ENCODE data around the gene STK31.

DNA sequence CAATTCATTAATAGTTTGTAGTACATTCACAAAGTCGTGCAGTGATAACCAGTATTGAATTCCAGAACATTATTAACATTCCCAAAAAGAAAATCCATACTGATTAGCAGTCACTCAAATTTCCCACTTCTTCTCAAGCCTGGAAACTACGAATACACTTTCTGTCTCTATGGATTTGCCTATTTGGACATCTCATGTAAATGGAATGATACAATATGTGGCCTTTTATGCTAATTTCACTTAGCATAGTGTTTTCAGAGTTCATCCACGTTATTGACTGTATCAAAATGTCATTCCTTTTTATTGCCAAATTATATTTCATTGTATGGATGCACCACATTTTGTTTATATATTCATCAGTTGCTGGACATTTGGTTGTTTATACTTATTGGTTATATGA lies 78.8 kb downstream of the STK31 start:
- TF ChIP-seq, protein P1, sequence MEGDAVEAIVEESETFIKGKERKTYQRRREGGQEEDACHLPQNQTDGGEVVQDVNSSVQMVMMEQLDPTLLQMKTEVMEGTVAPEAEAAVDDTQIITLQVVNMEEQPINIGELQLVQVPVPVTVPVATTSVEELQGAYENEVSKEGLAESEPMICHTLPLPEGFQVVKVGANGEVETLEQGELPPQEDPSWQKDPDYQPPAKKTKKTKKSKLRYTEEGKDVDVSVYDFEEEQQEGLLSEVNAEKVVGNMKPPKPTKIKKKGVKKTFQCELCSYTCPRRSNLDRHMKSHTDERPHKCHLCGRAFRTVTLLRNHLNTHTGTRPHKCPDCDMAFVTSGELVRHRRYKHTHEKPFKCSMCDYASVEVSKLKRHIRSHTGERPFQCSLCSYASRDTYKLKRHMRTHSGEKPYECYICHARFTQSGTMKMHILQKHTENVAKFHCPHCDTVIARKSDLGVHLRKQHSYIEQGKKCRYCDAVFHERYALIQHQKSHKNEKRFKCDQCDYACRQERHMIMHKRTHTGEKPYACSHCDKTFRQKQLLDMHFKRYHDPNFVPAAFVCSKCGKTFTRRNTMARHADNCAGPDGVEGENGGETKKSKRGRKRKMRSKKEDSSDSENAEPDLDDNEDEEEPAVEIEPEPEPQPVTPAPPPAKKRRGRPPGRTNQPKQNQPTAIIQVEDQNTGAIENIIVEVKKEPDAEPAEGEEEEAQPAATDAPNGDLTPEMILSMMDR (IDR thresholded peaks at IDR 0.05; ENCODE audit: low read depth, low read length, missing input control): no peak
- TF ChIP-seq TAF1 (conservative IDR thresholded peaks at IDR 0.05) (no peak), RAD21 (IDR thresholded peaks at IDR 0.05) (no peak), JUND (IDR thresholded peaks at IDR 0.05) (no peak), YY1 (IDR thresholded peaks at IDR 0.05) (no peak)
- TF ChIP-seq, protein P2, sequence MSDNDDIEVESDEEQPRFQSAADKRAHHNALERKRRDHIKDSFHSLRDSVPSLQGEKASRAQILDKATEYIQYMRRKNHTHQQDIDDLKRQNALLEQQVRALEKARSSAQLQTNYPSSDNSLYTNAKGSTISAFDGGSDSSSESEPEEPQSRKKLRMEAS (IDR thresholded peaks at IDR 0.05): no peak
- TF ChIP-seq, protein P3, sequence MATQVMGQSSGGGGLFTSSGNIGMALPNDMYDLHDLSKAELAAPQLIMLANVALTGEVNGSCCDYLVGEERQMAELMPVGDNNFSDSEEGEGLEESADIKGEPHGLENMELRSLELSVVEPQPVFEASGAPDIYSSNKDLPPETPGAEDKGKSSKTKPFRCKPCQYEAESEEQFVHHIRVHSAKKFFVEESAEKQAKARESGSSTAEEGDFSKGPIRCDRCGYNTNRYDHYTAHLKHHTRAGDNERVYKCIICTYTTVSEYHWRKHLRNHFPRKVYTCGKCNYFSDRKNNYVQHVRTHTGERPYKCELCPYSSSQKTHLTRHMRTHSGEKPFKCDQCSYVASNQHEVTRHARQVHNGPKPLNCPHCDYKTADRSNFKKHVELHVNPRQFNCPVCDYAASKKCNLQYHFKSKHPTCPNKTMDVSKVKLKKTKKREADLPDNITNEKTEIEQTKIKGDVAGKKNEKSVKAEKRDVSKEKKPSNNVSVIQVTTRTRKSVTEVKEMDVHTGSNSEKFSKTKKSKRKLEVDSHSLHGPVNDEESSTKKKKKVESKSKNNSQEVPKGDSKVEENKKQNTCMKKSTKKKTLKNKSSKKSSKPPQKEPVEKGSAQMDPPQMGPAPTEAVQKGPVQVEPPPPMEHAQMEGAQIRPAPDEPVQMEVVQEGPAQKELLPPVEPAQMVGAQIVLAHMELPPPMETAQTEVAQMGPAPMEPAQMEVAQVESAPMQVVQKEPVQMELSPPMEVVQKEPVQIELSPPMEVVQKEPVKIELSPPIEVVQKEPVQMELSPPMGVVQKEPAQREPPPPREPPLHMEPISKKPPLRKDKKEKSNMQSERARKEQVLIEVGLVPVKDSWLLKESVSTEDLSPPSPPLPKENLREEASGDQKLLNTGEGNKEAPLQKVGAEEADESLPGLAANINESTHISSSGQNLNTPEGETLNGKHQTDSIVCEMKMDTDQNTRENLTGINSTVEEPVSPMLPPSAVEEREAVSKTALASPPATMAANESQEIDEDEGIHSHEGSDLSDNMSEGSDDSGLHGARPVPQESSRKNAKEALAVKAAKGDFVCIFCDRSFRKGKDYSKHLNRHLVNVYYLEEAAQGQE (IDR thresholded peaks at IDR 0.05): no peak
